GM19023 (cell line): ENCODE measurements around the gene CDC37L1.
"Not testable (repeated sequence)": the region's sequence is repeated elsewhere in the genome, so short reads cannot be mapped to it uniquely, and the experiment has no call there.

Experiments
- ATAC-seq: cut with Tn5 transposase; IDR thresholded peaks from one replicate; pipeline ENCODE4 v1.9.1; 2021; ENCODE audit warnings: mild to moderate bottlenecking, moderate library complexity; ENCODE audit not compliant: unreplicated experiment

CDC37L1 gene

DNA sequence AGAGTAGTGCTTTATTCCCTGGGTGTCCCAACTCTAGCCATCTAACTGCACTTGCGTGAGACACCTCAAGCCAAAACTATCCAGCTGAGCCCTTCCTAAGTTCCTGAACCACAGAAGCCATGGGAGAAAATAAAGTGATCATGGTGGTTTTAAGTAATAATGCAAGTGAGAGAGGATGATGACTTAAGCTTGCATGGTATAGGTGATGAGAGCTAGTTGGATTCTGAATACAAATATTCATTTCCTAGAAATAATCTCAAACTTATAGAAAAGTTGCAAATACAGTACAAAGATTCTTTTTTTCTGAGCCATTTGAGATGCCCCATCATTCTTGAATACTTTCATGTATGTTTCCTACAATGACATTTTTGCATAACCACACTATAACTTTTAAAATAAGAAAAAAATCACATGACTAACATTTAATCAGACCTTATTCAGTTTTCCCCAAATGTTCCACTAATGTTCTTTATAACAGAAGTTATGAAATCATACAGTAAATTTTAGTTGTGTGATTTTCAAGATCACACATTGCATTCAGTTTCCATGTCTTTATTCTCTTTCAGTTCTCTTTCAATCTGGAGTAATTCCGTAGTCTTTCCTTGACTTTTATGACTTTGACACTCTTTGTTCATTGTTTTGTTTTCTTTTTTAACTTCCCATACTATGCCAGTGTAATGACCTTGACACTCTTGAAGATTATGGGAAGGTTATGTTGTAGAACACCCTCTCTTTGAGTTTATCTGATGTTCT lies 67.1 kb downstream of the CDC37L1 start:
- no peak for ATAC-seq

DNA sequence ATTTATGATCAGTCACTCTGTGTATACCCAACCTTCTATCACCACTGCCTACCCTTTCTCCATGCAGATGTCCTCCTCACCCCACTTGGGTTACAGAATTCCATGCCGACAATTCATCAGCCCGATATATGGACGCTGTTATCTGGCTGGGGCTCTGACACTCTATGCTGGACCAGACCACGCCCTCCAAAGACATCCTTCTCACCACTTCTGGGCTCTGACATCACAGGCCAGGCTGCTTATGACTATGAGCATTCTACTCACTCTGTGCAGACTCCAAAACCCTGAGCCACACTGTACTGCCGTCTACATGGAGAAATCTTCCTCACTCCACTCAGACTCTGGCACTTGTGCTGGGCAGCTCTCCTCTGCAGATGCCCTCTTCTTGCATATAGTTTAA lies 69.2 kb downstream of the CDC37L1 start:
- no peak for ATAC-seq

DNA sequence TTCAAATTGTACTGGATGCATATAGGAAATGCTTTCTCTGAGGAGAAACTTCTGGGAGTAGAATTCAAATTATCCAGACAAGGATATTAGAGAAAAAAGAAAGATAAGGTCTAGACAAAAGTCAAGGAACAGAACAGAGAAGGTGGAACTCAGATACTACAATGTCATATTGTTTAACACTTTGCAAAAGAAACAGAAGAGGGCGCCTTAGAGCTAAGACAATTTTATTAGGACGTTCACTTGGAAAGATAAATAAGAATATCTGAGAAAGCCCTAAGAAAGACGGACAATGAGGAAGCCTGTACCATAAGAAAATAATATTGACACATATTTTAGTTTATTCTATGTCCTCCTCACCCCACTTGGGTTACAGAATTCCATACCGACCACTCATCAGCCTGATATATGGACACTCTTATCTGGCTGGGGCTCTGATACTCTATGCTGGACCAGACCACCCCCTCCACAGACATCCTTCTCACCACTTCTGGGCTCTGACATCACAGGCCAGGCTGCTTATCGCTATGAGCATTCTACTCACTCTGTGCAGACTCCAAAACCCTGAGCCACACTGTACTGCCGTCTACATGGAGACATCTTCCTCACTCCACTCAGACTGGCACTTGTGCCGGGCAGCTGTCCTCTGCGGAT lies 70.8 kb downstream of the CDC37L1 start:
- ATAC-seq: no peak

DNA sequence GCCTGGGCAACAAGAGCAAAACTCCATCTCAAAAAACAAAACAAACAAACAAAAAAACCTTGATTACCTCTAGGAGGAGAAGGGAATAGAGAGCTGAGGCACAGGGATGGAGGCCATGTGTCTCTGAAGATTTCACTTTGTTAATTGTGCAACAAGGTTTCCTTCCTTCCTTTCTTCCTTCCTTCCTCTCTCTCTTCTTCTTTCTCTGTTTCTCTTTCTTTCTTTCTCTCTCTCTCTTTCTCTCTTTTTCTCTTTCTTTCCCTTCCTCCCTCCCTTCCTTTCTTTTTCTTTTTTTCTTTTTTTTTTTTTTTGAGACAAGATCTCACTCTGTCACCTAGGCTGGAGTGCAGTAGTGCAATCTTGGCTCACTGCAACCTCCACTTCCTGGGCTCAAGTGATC lies 75.2 kb downstream of the CDC37L1 start:
- ATAC-seq: not testable (repeated sequence)

DNA sequence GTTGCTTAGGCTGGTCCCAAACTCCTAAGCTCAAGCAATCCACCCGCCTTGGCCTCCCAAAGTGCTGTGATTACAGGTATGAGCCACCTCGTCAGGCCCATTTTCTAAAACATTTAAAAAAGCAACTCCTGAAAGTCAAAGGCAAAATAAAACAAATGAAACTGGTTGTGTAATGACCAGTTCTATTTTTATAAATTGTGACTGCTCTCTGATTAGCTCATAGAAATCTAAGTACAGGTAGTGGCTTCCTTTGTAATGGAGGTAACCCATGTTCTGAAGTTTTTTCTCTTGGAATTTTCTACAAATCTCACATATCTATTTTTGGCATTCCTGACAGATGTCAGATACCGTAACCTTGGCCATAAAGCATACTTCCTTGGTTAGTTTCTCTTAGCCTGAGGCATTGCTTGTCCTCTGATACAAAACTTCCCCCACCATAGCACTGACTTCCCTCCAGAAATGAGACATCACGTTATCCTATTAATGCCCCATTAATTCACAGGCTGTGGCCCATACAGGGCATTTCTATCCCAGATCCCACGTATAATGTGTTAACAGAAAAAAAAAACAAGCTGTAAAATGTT lies 75.7 kb downstream of the CDC37L1 start:
- ATAC-seq: no peak

DNA sequence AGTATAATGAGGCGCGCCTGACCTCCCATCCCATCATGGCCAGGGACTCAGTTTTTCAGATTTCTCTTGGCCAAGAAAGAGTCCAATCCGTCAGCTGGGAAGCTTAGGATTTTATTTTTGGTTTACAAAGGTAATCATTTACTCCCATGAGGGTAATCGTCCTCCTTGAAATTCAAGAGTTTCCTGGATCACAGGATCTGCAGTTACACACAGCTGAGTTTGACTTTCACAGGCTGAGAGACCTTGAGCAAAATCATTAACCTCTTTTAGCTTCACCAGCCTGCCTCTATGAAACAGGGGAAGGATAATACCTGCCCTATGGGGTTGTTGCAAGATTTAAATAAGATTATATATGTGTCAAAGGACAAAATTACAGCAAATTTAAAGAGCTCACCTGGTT lies 77.1 kb downstream of the CDC37L1 start:
- no peak for ATAC-seq
